AG08396 (cell line): ENCODE results near the gene CAMK2N1.
A peak's percentile ranks its signal among the peaks of the same experiment; 100 is the strongest.

ENCODE experiments used
- DNase-seq: peaks from one replicate; pipeline ENCODE4 v3.0.0; 2012; ENCODE audit warnings: low spot score, mixed read lengths

CAMK2N1 gene

DNA sequence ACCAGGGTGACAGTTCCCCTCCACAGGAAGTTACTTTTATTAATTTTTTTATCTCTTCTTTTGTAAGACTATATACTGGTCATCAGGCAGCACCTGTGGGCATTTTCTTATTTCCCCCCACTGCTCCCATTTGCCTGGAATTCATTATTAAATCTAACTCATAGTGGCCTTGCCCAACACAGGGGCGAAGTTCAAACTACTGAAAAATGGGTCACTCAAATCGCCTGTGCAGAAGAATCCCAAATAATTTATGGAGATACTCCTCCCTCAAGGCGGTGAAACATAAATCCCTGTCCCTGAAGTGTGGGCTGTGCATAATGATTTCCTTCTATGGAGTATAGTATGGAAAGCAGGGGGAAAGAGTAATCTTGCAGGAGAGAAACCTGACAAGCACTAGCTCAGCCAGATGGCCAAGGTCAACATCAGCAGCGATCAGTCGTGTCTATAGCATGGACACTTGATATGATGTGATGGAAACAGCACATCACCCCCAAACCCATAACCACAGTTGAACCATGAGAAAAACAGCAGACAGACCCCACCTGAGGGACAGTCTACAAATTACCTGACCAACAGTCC is 7.9 kb downstream of the CAMK2N1 start:
- DNase-seq = no peak

DNA sequence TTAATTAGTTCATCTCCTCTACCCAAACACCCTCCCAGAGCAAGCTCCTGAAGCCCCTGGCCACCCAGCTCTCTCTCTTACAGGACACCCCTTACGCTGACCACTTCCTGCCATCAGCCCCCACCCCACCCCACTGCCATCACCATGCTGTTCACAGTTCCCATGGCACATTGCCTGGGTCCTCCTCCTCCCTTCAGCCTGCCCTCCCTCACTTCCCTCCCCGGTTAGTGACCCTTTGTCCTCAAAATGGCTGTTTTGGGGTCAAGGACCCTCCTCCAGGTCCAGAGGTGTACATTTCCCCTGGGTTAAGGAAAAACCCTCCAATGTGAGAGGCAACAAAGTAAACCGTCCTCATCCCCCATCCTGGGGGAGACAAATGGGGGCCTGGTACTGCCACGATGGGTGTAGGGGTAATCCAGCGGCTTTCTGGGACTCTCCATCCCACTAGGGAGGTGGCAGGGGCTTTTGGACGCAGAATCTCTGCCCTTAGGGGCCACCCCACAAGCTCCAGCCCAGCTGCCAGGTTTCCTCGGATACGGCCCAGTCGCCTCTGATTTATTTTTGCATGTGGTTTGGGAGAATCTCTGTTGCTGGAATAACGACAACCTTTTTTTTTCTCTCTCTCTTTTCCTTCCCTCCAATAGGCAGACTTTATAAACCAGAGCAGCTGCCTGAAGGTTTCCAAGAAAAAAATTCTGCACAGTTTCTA is 8.5 kb downstream of the CAMK2N1 start:
- DNase-seq = peak; percentile 50

DNA sequence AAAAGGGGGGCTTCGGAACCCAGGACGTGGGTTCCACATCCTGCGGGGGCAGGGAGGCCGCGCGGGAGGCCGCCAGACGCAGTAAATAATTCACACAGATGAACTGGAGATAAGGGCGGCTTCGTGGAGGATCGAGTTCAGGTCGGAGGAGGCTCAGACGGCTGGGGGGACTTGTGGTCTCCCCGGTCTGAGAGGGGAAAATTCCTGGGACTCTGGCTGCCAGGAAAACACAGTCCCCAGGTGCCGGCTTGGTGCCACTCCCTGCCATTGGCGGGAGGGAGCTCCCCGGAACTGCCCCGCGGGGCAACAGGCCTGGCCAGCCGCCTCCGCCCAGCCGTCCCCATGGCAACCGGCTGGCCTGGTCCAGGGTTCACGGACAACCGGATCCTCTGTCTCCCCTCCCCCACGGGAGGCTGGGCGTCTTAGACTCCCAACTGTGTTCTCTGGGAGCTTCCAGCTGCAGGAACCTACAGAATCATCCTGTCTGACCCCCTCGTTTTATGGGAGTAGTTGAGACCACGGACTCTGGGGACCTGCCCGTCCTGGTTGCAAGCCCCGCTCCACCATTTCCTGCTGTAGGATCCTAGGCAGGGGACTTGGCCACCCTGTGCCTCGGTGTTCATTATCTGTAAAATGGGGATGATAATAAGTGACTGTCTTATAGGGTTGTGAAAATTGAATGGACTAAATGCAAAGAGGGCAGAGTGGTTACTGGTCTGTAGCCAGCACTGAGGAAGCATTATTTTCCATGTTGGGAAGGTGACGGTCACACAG is 9.6 kb downstream of the CAMK2N1 start:
- no peak for DNase-seq

DNA sequence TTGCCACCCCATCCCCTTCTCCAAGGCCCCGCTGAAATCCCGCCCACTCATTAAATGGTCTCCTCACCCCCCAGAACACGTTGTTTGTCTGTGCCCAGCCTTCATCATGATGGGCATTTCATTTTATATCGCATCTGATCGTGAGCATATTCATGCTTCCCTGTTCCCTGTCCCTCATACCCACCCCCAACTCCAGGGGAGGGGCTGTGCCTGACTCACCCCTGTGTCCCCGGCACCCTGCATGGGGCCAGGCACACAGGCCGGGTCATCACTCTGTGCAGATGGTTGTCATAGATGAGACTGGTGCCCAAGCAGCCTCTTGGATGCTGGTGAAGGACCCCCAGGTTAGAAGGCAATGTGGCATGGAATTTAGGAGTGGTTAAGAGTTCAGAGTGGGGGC is 11.0 kb downstream of the CAMK2N1 start:
- DNase-seq = no peak

DNA sequence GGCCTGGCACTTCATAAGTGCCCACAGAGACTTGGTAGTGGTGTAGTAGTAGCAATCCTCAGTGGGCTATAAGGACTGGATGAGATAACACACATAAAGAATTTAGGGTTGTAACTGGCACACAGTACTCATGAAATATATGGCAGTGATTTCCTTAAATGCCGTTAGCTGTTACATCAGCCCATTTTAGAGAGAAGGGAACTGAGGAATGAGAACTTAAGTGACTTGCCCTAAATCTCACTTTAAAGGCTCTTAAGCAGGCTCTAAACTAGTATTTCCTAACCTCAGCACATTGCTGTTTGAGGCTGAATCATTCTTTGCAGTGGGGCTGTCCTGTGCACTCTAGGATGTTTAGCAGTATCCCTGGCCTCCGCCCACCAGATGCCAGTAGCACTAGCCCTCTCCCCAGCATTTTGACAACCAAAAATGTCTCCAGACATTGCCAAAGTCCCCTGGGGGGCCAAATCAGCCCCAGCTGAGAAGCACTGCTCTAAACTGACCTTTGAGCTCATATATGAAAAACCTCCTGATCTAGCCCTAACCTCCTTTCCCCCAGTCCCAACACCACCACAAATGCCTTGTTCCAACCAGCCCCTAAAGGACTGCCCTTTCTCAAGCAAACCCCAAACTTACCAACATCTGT is 11.6 kb downstream of the CAMK2N1 start:
- DNase-seq = no peak

DNA sequence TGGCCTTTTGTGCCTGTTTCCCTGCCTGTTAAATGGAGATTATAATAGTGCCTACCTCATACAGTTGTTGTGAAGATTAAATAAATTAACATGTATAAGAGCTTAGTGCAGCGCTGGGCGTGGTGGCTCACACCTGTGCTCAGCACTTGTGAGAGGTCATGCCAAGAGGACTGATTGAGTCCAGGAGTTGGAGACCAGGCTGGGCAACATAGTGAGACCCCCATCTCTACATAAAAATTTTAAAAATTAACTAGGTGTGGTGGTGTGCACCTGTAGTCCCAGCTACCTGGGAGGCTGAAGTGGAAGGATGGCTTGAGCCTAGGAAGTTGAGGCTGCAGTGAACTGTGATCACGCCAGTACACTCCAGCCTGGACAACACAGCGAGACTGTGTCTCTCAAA is 12.1 kb downstream of the CAMK2N1 start:
- DNase-seq = no peak

DNA sequence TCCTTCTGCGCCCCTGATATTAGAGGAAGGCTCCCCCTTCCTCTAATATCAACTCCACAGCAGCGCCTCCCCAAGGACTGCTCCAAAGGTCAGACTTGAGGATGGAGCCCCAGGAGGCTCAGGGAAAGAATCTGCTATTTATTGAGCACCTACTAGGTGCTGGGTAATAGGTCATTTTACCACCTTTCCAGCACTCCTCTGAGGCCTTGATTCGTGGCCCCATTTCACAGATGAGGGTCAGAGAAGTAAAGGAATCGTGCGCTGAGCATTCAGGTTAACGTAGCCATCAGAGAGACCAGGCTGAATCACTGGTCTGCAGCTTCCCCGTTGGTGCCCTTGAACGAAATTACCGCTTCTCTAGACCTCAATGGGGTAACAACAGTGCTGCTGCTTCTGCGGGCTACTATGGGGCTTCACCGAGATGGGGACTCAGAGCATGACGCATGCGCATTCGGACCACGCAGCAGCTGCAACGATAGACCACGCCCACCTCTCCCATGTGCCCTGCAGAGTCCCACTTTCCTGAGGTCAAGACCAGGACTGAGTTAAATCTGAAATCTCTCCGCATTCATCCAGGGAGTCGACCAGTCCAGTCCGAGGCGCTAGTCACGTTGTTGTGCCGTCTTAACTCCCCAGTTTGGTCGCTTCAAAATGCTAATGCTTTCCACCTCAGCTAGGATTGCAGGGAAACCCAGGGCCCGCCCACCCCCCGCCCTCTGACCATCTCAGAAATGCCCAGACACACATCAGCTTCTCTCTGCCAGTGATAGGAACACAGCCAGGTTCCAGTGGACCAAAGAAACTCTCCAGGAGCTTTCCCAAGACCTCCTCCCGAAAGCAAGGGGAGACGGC is 12.9 kb downstream of the CAMK2N1 start:
- DNase-seq = peak; percentile 78

DNA sequence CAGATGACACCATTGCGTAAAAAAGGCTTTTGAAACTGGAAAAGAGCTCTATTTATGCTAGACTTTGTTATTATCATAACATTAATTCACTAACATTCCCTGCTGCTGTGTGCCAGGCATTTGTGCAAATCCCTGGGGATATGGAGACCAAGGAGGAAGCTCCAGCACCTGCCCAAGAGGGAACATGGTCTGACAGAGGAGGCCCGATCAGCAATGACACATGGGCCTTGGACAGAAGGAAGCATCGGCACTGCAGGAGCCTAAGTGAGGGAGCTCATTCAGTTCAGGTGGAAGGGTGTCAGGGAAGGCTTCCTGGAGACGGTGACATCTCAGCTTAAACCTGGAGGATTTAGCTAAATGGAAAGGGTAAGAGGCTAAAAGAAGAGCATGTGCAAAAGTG is 13.9 kb downstream of the CAMK2N1 start:
- no peak for DNase-seq

DNA sequence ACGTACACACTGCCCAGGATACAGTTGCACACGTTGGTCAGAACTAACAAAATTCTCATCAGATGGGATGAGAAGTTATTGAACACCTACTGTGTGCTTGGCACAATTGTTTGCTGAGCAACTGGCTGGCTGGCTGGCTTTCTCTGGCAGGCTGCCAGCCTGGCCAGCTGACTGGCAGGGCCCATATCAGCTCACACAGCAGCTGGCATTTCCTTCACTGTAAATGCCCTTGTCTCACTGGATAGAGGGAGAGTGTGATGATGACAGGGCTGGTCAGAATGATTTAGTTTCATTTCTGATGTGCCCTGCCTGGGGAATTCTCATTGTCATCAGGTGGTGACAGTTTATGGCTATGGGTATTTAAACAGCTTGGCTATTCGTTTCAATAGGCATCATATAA is 15.8 kb downstream of the CAMK2N1 start:
- no peak for DNase-seq

DNA sequence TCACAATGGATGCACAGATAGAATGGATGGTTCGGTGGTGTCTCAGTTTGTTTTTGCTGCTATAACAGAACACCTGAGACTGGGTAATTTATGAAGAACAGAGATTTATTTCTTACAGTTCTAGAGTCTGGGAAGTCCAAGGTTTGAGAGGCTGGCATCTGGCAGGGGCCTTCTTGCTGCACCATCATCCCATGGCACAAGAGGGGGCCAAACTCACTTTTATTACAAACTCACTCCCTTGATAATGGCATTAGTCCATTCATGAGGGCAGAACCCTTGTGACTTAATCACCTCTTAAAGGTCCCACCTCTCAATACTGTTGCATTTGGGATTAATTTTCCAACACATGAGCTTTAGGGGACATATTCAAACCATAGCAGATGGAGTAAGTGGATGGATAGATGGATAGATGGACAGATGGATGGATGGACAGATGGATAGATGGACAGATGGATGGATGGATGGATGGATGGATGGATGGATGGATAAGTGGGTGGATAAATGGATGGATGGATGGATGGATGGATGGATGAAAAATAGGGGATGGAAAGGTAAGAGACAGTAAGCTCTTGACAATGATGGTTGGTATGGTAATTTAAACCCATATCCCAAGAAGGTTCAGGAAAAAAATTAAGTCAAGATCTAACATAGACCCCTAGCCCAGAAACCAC is 16.5 kb downstream of the CAMK2N1 start:
- DNase-seq = no peak

DNA sequence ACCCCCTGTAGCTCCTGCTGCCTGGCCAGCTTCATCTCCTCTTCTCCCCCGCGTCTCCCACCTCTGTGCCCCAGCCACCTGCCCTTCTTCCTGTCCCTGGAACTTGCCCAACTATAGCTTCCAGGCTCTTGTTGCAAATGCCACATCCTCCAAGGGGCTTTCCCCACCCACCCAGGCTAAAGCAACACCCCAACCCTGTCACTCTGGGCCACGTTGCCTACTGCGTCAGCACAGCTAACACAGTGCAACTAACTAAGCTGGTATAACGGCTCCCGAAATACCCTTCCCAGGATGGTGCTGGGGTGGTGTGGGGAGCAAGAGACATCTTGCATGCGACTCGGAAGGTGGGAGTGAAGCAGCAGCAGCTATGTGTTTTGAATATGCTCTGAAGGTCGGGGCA is 19.7 kb downstream of the CAMK2N1 start:
- no peak for DNase-seq

DNA sequence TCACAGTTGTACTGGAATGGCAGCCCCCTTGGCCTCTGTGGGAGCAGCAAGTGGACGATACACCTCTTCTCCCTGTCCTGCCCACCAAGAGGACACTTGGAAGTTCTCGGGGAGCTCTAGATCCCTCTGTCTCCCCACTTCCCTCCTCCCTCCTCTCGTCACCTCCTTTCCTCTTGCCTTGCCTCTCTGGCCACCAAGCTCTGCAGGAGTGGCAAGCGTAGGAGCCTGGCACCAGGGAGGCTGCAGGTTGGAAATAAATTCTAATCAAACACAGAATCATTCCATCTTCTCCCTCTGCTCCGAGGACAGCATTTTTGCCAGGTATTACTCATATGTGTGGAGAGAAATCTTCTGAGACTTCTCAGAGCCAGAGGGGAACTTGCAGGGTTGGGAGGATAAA is 20.8 kb downstream of the CAMK2N1 start:
- DNase-seq = no peak

DNA sequence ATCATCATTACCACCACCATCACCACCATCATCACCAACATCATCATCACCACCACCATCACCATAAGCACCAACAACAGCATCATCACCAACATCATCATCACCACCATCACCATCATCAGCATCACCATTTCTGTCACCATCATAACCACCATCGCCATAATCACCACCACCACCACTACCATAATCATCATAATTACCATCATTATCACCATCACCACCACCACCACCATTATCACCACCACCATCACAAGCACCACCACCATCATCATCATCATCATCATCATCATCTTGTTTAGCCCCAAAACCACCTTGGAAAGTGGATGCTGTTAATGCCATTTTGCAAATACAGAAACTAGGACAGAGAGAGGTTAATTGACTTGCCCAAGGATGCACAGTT is 22.5 kb downstream of the CAMK2N1 start:
- DNase-seq = no peak

DNA sequence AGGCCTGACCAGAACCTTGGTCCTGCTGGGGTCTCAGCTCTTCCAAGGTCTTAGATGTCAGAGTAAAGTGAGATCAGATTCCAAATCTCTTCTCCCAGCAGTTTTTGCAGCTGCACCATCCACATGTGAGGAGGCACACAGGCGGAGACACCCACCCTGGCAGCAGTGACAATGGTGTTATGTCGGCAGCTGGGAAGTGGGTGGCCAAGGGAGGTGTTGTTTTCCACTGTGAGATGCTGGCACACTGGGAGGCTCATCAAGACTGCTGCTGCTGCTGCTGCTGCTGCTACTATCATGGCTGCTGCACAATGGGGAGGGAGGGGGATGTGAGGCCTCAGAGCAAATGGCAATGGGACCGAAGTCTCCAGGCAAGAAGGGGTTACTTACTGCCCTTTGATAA is 23.6 kb downstream of the CAMK2N1 start:
- no peak for DNase-seq

DNA sequence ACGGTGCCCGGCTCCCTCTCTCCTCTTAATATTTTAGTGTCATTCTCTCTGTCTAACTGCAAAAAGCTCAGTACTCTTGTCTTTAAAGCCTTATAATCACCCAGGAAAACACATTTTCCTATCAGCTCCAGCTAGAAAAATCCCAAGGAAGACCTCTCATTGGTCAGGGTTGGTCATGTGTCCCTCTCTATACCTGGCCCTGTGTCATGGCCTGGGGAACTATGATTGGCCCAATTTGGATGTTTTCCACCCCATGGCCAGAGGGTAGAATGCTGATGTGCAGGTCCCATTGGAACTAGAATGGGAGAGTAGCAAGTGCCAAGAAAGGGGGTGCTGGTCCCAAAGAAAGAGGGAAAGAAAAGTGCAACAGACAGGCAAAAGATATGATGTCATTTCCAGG is 27.3 kb downstream of the CAMK2N1 start:
- no peak for DNase-seq

DNA sequence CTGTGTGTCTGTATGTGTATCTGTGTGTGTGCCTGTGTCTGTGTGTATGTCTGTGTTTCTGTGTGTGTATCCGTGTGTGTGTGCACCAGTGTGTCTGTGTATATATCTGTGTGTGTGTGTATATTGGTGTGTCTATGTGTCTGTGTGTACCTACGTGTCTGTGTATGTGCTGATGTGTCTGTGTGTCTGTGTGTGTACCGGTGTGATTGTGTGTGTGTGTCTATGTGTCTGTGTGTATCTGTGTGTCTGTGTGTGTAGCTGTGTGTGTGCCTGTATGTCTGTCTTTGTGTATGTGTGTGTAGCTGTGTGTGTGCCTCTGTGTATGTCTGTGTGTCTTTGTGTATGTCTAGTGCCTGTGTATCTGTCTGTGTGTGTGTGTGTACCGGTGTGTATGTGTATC is 32.0 kb downstream of the CAMK2N1 start:
- DNase-seq = no peak

DNA sequence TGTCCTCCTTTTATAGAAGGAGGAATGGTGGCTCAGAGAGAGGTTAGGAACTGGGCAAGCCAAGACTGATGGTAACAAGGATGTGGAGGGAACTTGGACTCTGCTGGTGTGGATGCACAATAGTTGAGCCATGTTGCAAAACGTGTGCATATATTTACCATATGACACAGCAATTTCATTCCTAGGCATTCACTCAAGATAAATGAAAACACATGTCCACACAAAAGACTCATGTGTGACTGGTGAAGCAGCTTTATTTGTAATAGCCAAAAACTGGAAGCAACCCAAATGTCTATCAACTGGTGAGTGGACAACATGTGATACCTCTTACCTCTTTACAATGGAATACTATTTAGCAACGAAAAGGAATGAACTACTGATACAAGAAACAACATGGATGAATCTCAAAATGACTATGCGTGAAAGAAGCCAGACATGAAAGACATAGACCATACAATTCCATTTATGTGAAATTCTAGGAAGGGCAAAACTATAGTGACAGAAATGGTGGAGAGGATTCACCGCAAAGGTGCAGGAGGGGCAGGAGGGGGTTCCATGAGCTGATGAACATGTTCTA is 36.2 kb downstream of the CAMK2N1 start:
- peak; percentile 45 for DNase-seq

DNA sequence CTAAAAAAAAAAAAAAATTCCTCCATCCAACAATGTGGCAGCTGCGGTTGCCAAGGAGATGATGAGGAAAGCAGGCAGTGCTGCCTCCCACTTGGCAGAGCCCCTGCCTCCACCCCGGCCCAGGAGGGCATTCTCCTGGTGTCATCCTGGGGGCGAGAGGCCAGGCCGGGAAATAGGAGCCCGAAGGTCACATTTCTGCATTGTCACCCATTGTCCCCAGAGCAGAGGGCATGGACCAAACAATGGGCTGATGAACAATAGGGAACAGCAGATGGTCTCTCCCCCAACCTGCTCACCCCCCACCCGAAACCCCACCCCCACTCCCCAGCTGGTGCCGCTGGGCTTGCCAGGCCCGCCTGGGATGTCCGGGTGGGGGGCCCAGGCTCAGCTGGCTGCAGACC is 37.3 kb downstream of the CAMK2N1 start:
- DNase-seq = peak; percentile 33

DNA sequence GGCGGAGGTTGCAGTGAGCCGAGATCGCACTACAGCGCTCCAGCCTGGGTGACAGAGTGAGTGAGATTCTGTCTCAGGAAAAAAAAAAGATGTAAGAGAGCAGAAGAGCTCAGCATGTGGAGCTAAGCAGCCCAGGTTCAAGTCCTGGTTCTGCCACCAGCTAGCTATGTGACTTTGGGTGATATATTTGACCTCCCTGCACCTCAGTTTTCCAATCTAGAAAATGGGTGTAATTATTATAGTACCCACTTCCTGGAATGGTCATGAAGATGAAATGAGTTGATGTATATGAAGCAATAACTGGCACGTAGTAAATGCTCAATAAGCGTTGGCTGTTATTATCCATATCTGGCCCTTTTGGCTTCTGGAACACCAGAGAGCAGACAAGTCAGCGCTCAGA is 38.2 kb downstream of the CAMK2N1 start:
- DNase-seq = no peak

DNA sequence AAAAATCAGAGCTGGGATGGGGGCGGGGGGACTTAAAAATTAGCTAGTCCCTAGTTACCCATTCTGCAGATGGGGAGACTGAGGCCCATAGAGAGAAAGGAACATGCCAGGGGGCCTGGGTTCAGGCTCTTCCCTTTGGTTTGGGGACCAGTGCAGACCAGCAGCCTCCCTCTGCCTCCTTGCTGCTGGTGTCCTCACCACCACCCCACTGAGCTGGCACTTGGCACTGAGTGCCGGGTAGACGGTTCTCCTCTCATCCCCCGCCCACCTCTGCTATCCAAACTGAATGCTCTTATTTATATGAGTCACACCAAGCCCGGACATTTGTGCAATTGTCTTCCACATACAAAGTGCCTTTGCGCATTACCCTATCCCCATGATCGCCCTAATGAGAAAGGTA is 39.2 kb downstream of the CAMK2N1 start:
- DNase-seq = peak; percentile 73

DNA sequence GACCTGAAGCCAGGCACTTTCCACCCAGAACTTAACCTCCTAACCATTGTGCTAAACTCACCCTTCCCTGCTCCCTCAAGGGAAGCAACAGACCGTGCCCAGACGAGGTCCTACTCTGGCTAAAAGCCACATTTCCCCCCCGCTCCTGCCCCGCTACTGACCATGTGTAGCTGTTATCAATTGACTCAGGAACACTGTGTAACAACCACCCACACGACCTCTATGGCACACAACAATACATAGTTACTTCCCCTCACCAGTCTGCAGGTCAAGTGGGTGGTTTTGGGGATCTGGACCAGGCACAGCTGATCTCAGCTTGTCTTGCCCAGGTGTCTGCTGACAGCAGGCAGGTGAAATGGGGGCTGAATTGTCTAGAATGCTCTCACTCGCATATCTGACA is 40.1 kb downstream of the CAMK2N1 start:
- DNase-seq = no peak
